GM18867 (cell line): ENCODE results near the gene CHRNB1.
"Not testable (repeated sequence)": the region's sequence is repeated elsewhere in the genome, so short reads cannot be mapped to it uniquely, and the experiment has no call there.

Experiments
- ATAC-seq: cut with Tn5 transposase; IDR thresholded peaks from one replicate; pipeline ENCODE4 v1.9.1; 2021; ENCODE audit warnings: mild to moderate bottlenecking, moderate library complexity; ENCODE audit not compliant: unreplicated experiment

CHRNB1 gene

DNA sequence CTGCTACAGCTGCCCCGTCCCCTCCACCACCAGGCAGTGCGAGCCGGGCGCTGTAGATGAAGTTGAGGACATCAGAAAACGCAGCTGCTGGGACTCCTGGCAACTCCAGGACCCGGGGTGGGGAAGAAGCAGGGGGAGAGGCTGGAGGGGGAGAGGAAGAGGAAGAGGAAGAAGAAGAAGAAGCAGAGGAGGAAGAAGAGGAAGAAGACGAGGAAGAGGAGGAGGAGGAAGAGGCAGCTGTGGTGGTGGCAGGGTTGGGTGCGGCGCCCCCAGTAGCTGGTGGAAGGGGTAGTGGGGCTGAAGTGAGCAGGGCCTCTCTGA is 21.4 kb downstream of the CHRNB1 start:
- ATAC-seq: no peak

DNA sequence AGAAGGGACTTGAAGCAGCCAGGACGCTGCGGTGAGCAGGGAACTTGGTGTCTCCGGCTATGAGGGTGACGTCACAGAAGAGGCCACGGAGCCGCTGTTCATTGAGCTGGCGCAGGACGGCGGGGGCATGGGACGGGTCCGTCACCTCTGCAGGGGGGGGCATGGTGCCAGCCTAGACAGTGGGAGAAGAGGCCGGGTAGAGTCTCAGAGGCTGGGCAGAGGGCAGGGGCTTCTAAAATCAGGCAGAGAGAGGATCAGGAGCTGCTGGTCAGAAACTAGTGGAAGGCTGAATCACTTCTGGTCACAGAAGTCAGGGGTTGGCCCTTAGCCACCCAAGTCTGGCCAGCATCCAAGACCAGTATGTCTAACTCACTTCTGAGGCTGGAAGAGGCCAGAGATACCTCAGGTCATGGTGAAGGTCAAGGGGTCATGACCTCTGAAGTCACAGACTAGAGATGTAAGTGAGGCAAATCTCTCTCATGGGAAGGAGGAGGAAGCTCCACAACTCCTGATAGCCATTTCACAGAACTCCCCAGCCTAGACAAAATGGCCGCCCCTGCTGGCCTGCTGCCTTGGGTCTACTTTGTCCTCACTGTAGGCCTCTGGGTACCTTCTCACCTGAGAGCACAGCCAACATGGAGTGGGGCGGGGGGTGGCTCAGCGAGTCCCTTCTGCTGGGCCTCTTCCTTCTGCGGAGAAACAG is 21.9 kb downstream of the CHRNB1 start:
- ATAC-seq: no peak

DNA sequence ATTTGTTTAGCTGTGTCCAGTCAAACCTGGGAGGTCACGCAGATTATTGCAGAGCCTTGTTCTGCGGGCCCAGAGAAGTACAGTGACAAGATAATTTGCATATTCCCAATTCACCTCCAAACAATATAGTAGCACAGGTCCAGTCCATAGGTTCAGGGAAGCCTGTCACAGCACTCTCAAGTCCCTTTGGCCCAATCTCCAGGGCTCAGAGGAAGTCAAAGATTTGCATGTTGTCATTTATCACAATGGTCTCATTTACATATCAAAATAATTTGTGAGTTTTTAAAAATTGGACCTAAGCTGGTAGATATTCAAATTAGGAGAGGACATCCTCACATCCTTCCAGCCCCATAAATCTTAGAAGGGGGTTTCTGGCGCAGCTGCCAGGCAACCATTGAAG is 22.6 kb downstream of the CHRNB1 start:
- no peak for ATAC-seq

DNA sequence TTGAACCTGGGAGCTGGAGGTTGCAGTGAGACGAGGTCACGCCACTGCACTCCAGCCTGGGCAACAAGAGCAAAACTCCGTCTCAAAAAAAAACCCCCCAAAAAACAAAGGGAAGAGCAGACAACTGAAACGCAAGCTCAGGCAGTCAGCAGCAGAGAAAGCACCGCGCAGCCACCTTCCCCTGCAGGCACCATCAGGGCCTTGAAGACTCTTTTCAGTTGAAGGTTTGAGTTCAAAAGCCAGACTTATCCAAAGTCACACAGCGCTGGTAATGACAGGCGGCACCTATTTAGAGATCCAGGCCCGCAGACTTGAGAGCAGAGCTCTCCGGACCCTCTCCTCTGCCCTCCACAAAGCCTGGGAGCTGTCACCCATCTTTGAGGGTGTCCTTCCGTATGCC is 23.4 kb downstream of the CHRNB1 start:
- no peak for ATAC-seq

DNA sequence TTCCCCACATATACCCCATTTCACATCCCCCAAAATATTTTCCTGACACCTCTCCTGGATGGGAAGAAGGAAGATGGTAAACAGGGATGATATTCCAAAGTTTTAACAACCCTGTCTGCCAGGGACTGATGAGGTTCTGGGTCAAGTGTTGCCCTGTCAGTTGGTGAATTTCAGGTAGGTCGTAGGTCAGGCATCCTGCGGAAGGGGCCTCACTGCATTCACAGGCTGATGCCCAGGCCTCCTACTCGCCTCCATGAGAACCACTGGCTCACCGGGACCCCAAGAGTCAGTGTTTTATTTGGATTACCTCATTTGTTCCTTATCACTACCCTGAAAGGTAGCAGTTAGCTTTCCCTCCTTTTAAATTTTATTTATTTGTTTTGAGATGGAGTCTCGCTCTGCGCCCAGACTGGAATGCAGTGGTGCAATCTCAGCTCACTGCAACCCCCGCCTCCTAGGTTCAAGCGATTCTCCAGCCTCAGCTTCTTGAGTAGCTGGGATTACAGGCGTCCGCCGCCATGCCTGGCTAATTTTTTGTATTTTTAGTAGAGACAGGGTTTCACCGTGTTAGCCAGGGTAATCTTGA is 24.0 kb downstream of the CHRNB1 start:
- ATAC-seq: no peak

DNA sequence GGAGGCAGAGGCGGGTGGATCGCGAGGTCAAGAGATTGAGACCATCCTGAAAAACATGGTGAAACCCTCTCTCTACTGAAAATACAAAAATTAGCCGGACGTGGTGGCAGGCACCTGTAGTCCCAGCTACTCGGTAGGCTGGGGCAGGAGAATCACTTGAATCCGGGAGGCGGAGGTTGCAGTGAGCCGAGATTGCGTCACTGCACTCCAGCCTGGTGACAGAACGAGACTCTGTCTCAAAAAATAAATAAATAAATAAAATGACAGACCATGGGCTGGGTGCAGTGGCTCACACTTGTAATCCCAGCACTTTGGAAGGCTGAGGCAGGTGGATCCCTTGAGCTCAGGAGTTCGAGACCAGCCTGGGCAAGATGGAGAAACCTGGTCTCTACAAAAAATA is 25.0 kb downstream of the CHRNB1 start:
- not testable (repeated sequence) for ATAC-seq

DNA sequence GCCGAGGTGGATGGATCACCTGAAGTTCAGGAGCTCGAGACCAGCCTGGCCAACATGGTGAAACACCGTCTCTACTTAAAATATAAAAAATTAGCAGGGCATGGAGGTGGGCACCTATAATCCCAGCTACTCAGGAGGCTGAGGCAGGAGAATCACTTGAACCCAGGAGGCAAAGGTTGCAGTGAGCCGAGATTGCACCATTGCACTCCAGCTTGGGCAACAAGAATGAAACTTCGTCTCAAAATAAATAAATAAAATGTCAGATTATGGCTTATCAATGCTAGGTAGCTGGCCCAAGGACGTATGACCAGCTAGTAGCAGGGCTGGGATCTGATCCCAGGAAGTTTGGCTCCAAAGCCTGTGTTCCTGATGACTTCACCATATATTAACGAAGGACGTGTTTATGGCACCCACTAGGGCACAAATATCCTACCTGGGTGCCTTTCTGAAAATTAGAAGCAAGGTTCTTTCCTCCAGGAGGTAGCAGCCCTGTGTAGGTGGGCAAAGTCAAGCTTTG is 25.7 kb downstream of the CHRNB1 start:
- not testable (repeated sequence) for ATAC-seq

DNA sequence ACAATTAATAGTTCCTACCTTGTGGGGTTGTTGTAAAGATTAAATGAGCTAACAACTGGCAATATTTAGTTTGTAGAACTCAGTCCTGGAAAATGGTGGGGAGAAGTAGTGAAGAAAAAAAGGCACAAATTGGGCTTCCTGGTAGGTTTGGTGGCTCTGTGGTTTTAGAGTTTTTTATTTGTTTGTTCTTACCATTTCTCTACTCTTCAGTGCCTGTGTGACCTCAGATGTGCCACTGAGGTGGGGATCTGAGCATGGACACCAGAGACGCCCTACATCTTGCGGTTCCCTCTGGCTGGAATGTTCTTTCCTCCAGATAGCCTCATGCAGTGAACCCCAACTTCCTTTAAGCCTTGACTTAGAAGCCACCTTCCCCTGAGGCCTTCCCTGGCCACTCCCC is 26.9 kb downstream of the CHRNB1 start:
- ATAC-seq: no peak

DNA sequence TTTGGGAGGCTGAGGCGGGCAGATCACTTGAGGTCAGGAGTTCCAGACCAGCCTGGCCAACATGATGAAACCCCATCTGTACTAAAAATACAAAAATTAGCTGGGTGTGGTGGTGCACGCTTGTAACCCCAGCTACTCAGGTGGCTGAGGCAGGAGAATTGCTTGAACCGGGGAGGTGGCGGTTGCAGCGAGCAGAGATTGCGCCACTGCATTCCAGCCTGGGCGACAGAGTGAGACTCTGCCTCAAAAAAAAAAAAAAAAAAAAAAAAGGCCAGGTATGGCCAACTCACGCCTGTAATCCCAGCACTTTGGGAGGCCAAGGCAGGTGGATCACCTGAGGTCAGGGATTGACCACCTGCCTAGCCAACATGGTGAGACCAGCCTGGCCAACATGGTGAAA is 29.9 kb downstream of the CHRNB1 start:
- ATAC-seq: not testable (repeated sequence)

DNA sequence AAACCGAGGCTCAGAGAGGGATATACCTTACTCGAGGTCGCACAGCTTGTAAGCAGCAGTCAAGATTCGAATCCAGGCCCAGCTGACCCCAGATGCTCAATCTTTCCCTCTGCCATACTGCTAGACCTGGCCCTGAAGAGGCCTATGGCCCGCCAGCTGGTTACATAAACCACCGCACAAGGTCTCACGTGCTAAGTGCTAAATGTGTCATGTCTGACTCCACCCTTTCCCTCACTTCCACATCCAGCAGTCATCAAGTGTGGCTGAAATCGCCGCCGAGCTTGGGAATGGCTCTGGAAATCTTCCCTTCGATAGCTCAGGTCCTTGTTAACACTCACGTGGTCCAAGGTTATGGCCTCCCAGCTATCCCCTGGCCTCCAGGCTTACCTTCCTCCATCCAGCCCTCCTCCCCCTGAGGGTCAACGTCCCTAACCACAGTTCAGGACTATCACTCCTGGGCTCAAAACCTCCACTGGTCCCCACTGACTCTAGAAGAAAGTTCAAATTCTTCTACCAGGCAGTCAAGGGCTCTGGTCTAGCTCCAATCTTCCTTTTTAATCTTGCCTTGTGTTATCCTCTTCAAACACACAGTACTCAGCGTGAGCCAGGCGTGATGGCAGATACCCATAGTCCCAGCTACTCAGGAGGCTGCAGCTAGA is 31.0 kb downstream of the CHRNB1 start:
- no peak for ATAC-seq

DNA sequence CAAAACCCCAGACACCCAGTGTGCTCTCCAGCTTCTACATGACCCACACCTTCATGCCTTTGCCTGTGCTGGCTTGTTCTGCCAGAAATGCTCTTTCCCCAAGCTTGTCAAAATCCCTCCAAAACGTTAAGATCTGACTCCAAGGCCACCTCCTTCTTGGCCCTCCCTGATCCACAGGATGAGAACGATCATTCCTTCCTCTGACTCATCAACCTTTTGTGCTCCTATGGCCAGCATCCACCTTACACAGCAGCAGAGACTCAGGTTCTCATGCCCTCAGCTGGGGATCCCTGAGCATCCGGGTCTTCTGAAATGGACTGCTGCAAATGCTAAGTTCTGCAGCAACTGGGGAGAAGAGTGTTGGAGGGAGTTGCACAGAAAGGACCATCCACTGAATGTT is 31.6 kb downstream of the CHRNB1 start:
- ATAC-seq: no peak

DNA sequence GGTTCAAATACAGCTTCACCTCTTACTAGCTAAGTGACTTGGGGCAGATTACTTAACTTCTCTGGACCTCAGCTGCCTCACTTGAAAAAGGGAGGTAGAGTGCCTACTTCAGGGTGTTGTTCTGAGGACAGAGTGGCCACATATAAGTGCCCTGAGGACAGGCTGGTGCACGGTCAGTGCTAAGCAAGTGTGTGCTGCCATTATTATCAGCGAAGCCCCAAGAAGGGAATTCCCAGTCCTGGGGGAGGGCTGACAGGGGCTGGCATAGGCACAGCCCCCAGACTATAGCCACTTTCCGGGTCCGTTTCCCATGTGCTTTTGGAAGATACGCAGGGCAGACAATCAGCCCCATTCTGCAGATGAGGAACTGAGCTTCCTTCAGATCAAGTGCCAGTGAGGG is 32.1 kb downstream of the CHRNB1 start:
- no peak for ATAC-seq

DNA sequence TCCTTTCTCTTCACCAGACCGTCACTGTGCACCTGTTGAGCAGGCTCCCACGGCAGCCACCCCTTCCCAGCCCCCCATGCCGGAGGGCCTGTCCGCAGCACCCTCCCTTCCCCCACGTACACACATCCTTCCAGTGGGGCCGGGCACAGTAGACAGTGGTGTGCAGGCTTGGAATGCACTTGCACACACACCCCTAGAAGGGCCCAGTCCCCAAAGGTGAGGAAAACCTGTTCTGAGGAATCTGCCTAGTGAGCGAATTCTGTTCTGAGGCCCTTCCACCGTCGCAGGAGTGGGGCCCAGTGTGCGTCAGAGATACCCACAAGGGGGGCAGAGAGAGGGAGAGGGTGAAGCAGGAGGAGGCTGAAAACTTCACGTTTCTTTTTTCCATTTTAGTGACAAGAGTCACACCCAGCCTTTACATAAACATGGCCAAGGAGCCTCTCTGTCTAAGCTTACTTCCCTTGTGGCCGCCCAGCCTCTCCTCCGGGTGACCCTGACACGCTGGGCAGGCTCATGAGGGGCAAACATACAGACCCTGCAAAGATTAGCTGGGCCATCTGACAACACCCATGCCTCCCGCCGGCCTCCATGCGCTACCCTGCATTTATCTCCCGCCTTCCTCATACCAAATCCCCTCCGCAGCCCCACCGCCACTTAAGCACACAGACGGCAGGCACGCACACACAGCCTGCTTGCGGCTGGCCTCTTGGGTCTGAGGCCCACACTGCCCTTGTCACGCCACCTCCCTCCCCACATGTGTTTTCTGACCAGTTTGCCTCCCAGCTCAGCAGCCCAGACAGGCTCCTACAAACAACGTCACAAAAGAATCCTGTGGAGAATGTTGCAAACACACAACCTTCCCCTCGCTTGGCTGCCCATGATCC is 32.8 kb downstream of the CHRNB1 start:
- no peak for ATAC-seq

DNA sequence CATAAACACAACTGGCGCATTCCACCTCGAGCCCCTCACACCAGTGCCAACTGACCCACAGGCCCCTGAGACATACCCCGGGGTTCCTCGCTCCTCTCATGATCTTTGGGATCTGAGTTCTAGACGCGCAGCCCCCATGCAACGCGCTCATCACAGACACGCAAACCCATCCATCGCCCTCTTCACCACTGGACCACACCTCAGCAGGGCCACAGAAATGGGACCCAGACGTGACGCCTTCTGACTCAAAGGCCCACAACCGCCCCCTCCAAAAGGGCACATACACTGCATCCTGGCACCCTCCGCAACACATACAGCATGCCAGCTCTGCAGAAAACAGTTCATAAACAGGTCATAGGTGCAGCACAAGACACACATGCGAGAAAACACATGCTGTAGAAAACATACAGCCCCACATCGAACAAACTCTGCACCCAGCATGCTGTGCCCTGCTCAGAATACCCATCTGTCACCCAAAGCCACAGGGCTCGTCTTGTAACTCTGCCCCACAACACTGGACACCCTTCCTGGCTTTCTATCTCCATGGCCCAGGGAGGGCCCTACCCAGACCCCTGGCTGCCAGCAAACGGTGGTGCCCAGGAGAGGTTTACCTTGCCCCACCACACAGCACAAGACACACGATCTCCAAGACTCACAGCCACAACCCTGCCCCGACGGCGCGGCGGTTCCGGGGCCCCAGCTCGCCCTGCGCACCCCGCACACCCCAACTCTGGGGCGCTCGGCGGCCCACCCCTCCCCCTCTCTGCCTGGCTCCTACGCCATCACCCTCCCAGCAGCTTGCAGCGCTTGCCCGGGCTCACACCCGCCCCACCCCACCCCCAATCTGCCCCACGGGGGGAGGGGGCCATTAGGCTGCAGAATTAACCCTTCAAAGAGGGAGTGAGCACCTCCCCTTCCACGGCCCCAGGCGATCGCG is 33.7 kb downstream of the CHRNB1 start:
- ATAC-seq: no peak

DNA sequence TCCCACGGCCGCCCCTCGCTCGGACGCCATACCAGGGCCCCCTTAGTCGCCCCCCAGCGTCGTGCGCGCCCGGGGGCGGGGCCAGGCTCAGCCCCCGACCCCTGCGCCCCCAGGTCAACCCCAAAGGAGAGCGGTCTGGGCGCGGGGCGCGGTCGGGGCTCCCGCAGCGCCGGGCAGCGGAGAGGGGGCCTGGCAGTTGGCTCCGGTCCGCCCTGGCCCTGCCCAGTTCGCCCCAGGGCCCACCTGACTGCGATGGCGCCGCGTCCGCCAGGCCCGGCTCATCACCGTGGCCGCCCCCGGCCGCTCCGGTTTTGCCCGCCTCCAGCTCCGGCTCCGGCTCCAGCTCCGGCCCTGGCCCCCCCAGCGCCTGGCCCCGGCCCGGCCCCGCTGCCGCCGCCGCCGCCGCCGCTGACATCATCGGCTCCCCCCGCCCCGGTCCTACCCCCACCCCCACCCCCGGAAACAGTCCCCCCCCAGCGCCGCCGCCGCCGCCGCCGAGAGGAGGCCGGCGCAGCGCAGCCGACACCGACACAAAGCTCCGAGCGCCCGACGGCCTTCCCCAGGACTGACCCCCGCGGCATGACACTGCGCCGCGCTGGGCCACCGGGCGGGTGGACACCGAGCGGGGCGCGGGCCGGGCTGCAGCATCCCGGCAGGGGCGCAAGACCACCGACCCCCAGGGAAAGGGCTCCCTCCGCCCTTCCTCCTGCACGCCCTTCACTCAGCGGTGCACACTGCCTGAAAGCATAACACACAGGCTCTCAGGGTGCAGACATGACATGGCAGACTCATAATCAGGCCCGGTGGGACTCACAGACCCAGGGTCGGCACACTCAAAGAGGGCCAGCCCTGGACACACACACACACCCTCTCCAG is 34.6 kb downstream of the CHRNB1 start, which contains the start of gene ZBTB4:
Gene ZBTB4 (minus strand): TSS at position 419 of the 876 bp plus-strand sequence. CDS start 12,830 bp downstream, outside the sequence.
- ATAC-seq: no peak

DNA sequence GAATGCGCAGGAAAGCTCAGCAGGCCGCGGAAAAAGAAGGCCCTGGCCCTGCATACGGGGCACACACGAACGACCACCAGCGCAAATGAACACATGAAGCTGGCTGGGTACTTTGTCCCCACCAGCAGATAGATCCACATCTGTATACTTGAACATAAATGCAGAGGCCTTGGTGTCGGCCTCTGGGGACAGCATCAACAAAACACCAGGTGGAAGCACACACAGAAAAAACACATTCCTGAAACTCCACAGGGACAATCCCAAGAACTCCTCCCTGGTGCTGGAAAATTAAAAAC is 35.2 kb downstream of the CHRNB1 start:
- ATAC-seq: no peak

DNA sequence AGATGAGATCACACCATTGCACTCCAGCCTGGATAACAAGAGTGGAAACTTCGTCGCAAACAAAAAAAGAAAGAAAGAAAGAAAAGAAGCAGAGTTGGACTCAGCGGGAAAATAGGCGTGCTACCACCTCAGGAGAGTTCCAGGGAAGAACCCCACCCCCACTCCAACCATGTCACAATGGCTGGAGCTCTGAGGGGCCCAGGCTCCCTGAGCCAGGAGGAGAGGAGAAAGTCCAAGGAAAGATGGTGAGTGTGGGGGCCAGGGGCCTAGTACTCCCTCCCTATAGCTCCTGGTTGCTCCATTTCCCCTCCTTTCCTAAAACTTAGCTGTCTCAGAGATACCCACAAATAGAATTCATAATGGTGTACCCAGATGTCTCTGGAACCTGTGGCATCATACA is 36.4 kb downstream of the CHRNB1 start, which contains the start of gene SLC35G6:
Gene SLC35G6 (plus strand): TSS at position 172 of the 400 bp plus-strand sequence. CDS start 71 bp downstream, at position 243.
- ATAC-seq: not testable (repeated sequence)

DNA sequence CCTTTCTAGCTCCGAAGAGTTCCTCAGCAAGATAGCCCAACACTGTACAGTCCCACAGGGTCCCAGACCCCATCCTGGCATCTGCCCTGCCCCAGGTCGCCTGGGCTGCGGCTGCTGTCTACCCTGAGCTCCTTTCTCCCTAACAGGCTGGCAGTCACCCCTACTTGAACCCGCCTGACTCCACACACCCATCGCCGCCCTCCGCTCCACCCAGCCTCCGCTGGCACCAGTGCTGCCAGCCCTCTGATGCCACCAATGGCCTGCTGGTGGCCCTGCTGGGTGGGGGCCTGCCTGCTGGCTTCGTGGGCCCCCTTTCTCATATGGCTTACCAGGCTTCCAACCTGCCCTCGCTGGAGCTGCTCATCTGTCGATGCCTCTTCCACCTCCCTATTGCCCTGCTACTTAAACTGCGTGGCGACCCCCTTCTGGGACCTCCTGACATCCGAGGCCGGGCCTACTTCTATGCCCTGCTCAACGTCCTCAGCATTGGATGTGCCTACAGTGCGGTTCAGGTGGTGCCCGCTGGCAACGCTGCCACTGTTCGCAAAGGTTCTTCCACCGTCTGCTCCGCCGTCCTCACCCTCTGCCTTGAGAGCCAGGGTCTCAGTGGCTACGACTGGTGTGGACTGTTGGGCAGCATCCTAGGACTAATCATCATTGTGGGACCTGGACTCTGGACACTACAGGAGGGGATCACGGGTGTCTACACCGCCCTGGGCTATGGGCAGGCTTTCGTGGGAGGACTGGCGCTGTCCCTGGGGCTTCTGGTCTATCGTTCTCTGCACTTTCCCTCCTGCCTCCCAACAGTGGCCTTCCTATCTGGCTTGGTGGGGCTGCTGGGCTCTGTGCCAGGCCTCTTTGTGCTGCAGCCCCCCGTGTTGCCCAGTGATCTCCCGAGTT is 37.2 kb downstream of the CHRNB1 start:
- not testable (repeated sequence) for ATAC-seq
